ENCODE measurements around the gene ABHD18.
A peak's percentile ranks its signal among the peaks of the same experiment; 100 is the strongest.
"Not testable (repeated sequence)": the region's sequence is repeated elsewhere in the genome, so short reads cannot be mapped to it uniquely, and the experiment has no call there.

The ABHD18 gene

GRCh38 chr4:127965062-127965802 is at the start of gene ABHD18, which contains the start of gene MFSD8:
TSS of gene ABHD18 (plus strand) at chr4:127965406. CDS start at chr4:127982956, 17,550 bp downstream.
TSS of gene MFSD8 (minus strand) at chr4:127965173. CDS start at chr4:127965133, 40 bp downstream.
- DNase-seq: peak; percentile 95 to 97 (median 96)

- DNase-seq: no peak
Observed at GRCh38 chr4:127916512-127916911, 48.7 kb upstream of the ABHD18 start.

GRCh38 chr4:127917151-127917550 is 48.1 kb upstream of the ABHD18 start:
- DNase-seq: no peak

- no peak for DNase-seq
Observed at GRCh38 chr4:127920521-127920920, 44.7 kb upstream of the ABHD18 start.

GRCh38 chr4:127922226-127922625 is 43.0 kb upstream of the ABHD18 start:
- no peak for DNase-seq

GRCh38 chr4:127925720-127926119 is 39.5 kb upstream of the ABHD18 start:
- DNase-seq: not testable (repeated sequence)

- DNase-seq: no peak
Observed at GRCh38 chr4:127930175-127930574, 35.0 kb upstream of the ABHD18 start.

- not testable (repeated sequence) for DNase-seq
Observed at GRCh38 chr4:127931836-127932235, 33.4 kb upstream of the ABHD18 start.

- no peak for DNase-seq
Observed at GRCh38 chr4:127936974-127937373, 28.2 kb upstream of the ABHD18 start.

GRCh38 chr4:127957105-127957504 is 8.1 kb upstream of the ABHD18 start:
- no peak for DNase-seq

- DNase-seq: no peak
Observed at GRCh38 chr4:127959794-127960193, 5.4 kb upstream of the ABHD18 start.

- not testable (repeated sequence) for DNase-seq
Observed at GRCh38 chr4:127963633-127964398, 1.4 kb upstream of the ABHD18 start.

- peak in 1 of 4 experiments; percentile 35 for DNase-seq
Observed at GRCh38 chr4:127964426-127965061, 662 bp upstream of the ABHD18 start.

- DNase-seq: peak; percentile 33 to 46 (median 40)
Observed at GRCh38 chr4:127965803-127966175, 583 bp downstream of the ABHD18 start.

- no peak for DNase-seq
Observed at GRCh38 chr4:127967141-127967775, 2.1 kb downstream of the ABHD18 start.

GRCh38 chr4:127968586-127968985 is 3.4 kb downstream of the ABHD18 start:
- DNase-seq: no peak

GRCh38 chr4:127970925-127971324 is 5.7 kb downstream of the ABHD18 start:
- DNase-seq: not testable (repeated sequence)

- no peak for DNase-seq
Observed at GRCh38 chr4:127975121-127975770, 10.0 kb downstream of the ABHD18 start.

GRCh38 chr4:127978930-127979329 is 13.7 kb downstream of the ABHD18 start:
- no peak for DNase-seq

GRCh38 chr4:127982445-127982844 is 17.2 kb downstream of the ABHD18 start:
- DNase-seq: no peak

GRCh38 chr4:127985989-127986388 is 20.8 kb downstream of the ABHD18 start:
- no peak for DNase-seq

GRCh38 chr4:127988638-127989037 is 23.4 kb downstream of the ABHD18 start:
- DNase-seq: no peak

Data from activated CD4-positive, CD25-positive, alpha-beta regulatory T cell (primary cell).